ENCODE measurements around the gene PRRC2B. TPM values are rescaled to one million over a fixed set of nuclear protein-coding genes. Genes with fewer than 3 reads are reported as not detected.

Gene PRRC2B
- polyA plus RNA-seq, 1 donor: 174 TPM

DNA sequence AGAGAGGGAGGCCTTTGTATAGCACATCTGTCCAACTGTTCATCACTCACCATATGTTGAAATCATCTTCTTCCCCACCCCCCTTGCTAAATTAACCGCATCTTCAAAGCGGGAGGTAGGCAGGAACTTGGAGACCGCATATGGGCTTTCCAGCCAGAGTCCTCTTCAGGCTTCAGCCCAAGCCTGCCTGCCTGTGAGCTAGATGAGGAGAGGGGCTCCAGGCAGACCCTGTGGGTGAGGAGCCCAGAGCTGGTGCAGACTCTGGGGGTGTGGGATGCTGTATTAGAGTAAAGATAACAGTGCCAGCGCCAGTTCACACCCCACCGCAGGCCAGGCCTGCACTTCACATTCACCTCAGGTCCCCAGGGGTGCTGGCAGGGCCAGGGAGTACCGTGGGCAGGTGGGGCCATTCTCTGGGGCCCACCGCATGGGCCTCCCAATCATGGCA, 16.2 kb downstream of the PRRC2B start:
- no peak for DNase-seq

DNA sequence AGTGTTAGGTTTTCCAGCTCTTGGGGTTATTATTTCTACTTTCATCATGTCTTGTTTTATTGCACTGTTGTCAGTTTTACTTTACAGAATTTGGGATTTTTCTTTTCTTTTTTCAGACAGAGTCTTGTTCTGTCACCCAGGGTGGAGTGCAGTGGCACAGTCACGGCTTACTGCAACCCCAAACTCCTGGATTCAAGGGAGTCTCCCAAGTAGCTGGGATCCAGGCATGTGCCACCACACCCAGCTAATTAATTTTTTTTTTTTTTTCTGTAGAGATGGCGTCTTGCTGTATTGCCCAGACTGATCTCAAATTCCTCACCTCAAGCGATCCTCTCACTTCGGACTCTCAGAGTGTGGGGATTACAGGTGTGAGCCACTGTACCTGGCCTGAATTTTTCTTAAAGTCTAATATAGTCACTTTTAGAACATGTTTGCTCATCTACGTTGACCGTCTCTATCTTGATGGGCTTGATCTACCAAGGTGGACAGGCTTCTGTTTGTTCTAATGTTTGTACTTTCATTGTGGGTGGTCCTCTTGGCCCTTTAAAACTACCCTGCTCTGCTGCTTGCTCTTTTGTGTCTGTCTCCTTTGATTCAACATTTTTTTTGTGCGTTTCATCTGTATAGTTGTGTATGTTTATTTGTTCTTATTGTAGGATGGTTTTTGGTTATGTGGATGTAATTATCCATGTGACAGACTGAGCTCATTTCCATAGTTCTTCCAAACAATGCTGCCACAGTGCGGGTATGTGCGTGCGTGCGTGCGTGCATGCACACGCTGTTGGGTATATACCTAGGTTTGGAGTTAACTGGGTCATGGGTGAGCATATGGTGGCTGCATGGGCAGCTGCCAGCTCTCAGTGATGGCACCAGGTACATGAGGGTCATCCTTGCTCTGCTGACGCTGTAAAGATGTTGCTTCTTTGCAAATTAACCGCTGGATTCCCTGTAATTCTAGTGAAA, 18.1 kb downstream of the PRRC2B start:
- DNase-seq: no peak

DNA sequence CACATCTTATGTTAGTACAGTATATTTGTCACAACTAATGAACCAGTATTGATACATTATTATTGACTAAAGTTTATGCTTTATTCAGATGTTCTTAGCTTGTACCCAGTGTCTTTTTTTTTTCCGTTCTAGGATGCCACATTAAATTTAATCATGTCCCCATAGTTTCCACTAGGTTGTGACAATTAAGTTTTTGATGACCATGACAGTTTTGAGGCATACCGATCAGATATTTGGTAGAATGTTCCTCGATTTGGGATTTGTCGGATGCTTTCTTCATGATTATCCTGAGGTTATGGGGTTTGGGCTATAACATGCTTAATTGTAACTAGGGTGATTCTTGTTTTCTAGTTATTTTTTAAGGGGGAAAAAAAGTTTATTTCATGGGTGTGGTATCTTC, 22.6 kb downstream of the PRRC2B start:
- DNase-seq: no peak

DNA sequence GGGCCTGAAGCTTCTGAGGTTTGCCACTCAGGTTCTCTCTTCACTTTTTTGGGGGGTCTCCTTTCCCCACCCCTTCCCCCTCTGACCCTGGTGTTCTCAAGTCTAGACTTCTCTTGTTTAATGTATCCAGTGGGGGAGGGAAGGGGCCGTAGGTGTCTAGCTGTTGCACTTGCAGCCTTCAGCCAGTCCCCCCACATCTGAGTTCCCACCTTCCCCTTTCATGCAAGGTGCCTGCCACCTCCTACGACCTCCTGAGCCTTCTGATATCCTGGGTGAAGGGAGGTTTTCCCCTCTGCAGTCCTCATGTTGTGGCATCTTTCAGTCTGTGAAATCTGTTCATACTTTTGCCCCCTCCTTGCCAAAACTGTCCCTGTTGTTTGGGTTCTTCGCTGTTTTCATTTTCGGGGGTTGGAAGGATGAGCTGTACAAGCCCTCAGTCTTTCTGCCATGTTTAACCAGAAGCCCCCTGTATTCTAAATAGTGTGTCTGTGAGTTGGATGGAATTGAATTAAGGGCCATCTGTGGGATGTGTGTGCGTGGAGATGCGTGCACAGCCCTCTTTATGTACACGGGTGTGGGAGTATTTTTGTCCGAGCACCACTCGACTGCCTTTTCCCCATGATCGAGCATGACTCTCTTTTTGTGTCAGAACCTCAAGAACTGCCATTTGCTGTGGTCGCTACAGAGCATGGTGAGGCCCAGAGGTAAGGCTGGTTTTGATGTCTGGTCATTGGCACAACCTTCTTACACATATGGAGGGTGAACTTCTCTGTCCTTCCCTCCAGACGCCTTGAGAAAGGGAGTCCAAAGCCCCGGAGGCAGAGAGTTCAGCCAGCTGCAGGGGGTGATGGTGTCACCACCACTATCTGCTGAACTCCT, 23.6 kb downstream of the PRRC2B start:
- DNase-seq: no peak

DNA sequence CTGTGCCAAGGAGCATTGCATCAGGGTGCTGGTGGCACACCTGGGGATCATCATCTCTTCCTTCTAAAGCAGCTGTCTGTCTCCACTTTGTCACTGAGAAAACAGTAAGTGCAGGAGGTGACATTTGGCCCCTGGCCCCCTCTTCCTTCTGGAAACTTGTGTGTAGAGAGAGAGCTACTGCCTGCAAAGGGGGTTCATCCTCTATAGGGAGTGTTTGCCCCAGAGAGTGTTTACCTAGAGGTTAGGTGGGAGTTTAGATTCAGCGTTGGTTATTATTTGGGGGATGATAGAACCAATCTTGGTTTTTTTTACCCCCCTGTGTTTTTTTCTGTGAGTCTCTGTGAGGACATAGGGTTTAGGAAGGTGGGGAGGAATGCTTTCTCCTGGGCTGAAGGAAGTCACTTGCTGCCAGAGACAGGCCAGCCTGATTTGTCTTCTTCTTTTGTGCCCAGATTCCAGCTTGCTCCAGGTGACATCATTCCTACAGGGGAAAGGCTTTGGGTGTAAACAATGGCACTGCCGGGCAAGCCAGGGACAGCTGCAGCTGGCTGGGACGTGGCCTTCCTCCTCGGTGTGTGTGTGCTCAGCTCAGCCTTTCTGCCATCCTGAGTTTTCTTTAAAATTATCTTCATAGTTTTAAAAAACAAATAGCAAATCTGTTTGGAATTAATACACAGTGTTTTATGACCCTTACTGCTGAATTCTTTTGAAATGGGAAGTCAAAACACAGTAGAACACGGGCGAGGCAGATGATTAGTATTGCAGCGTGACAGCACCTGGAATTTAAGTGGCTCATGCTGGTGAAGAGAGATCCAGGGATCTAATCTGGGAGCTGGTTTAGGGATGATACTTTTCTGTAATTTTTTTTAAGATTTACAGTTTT, 24.5 kb downstream of the PRRC2B start:
- DNase-seq: no peak

DNA sequence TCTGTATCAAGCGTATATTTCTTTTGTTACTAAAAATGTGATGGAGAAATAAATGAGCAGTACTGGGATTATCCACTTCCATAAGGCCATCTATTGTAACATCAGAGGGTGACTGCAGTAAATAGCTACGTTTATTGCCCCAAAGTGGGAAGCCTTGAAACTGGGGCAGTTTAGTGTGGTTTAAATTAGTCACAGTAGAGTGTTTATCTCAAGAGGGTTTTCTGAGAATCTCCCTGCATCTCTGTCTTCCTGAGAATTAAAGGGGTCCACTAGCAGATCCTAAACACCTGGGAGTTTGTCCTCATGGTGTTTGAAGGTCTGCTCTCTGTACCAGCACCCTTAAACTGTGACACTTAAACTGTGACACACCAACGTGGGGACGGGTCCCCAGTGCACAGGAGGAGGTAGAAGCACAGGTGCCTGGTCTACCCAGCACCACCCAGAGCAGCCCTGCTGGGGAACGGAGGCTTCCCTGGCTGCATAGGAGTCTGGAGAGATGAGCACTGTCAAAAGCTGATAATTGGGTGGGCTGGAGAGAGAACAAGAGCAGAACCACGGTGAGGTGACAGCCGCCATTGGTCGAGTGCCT, 25.2 kb downstream of the PRRC2B start:
- no peak for DNase-seq

DNA sequence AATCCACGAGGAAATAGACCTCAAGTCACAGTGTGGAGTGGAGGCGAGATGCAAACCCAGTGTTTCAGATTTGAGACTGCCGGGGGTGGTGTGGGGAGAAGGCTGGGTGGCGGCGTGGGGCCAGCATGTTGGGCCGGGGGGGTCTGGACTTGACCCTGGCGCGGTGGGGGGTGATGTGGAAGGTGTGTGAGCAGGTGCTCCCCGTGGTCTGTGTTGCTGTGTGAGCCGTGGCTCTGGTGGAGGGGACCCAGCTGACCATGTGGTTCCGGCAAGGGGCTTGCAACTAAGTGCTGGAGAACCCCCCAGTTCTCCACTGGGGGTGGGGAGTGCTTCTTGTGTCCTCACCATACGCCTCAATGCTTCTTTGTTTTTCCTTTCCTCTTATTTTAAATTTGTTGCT, 25.8 kb downstream of the PRRC2B start:
- DNase-seq: no peak

DNA sequence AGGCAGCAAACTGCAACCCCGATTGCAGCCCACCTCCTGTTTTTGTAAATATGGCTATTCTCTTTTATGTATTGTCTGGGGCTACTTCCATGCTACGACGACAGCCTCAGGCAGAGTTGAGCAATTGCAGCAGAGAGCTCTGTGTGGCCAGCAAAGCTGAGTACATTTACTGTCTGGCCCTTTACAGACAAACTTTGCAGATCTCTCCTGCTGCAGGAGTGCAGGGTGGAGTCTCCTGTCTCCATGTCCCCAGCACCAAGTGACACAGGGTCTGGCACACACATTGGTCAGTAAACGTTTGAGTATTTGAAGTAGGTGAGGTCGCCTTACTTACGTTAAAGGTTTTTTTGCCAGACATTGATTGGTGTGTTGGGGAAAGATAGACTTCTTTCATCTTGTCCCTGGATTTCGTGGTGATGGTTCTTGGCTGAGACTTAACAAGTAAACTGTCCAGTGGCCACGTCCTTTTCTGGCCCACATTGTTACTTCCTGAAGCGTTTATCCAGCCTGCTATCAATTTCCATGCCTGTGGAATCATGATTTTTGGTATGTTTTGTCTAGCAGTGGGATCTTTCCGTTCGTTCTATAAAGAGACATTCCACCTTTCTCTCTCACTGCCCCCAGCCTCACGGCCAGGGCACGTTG, 27.2 kb downstream of the PRRC2B start:
- no peak for DNase-seq

DNA sequence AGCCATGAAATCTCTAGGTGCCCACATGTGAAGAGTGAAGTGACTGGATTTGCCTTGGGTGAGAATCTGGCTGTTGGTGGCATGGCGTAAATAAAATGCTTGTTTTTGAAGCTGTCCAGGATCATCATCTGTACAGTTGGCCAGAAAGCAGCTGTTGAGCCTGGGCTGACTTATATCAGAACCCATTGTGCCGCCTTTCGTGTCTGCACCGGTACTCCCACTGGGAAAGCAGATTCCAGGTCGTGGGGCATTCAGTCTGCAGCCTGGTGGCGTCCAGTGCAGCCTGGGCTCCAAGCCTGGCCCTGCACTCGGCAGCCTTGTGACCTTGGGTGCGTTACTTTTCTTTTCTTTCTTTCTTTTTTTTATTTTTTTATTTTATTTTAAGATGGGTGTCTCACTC, 27.8 kb downstream of the PRRC2B start:
- no peak for DNase-seq

DNA sequence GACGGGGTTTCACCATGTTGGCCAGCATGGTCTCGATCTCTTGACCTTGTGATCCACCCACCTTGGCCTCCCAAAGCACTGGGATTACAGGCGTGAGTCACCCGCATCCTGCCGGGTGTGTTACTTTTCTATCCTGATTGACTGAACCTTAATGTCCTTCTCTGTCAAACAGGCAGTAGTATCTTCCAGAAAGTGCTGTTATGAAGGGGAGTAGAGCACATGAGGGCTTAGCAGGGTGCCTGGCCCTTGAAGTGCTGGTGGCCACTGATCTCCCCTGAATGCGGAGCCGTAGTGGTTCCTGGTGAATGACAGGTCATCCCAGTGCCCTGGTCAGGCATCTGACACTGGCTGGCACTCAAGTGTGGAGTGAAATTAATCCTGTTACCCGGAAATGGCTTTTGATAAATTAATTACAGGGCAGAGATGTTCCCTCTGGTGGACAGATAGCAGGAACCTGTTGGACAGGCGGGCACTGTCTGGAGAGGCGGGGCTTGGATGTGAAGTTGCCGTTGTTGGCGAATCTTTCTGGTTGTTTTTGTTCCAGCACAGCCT, 28.4 kb downstream of the PRRC2B start:
- no peak for DNase-seq

DNA sequence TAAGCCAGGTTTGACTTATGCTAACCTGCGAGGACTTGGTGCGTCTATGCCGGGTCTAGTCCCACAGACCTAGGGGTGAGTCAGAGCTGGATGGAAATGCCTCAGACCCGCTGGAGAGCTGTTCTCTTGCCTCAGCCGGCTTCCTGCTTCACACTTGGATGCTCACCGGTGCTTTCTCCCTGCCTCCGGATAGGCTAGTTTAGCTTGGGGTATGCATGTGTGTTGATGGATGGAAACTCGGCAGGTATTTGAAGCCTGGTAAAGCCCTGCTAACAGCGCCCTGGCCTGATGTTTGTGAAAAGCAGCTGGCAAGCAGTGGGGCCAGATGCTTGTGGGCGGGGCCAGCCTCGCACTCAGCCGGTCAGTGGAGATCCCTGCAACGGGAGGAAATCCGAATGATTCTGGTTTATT, 29.3 kb downstream of the PRRC2B start:
- peak; percentile 75 for DNase-seq

DNA sequence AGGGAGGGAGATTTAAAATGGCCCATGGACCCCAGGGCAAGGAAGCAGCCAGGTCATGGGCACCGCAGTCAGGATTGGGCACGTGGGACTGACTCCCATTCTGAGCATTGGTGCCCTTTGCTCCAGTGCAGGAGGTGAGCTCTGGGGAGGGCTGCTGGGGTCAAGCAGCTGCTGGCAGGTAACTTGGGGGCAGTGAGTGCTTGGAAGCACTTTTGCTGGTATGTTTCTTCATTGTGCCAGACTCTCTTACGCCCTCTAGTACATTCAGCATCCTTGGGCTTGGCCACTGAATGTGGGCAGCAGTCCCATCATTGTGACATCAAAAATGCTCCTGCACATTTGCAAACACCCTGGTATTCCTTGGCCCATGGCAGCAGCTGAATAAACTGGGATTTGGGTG, 32.7 kb downstream of the PRRC2B start:
- no peak for DNase-seq

DNA sequence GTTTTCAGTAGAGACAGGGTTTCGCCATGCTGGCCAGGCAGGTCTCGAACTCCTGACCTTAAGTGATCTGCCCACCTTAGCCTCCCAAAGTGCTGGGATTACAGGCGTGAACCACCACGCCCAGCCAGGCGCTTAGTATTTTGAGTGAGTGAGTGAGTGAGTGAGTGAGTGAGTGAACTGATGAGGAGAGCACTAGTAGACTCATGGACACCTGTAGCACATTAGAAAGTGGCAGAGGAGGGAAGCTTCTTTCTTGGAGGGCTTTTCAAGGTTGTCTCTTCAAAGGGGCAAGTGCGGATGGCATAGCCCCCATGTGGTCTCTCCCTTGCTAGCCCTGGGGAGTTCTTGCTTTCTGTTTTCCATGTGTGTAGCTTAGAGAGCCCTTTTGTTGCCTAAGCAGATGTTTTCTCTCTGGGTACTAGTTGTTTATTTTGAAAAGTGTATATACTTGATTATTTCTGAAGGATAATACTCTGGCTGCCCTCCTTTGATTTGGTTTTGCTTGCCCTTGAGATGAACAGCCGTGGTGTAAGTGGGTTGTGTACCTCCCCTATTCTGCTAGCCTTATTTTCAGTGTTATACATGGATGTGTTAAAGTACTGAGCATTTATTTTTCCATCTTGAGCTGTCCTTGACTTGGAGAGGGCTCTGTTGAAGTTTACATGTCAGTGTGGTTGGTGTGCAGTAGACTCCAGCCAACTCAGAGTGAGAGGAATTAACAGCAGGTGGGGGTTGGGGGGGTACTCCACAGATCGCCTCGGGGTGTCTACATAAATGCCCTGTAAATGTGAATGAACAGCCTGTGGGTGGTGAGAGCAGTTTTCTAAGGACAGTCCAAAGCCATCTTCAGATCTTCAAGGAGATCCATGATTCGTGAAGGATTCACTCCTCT, 35.5 kb downstream of the PRRC2B start:
- no peak for DNase-seq

DNA sequence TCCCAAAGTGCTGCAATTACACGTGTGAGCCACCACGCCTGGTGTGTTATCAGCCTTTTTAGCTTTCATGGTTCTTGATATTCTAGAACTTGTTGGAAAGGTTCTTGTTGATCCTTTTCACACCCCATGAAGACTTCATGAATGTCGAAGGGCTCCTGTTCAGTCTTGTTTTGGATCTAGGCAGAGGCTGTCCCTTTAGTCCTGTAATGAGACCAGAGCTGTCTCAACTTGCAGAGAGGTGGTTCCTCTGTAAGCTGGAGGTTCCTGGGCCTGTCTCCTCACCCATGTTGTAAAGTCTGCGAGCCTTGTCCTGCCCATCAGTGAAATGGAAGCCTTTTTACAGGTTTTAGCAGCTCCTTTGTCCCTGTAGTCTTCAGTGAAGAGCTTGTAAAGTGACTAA, 38.2 kb downstream of the PRRC2B start:
- no peak for DNase-seq

DNA sequence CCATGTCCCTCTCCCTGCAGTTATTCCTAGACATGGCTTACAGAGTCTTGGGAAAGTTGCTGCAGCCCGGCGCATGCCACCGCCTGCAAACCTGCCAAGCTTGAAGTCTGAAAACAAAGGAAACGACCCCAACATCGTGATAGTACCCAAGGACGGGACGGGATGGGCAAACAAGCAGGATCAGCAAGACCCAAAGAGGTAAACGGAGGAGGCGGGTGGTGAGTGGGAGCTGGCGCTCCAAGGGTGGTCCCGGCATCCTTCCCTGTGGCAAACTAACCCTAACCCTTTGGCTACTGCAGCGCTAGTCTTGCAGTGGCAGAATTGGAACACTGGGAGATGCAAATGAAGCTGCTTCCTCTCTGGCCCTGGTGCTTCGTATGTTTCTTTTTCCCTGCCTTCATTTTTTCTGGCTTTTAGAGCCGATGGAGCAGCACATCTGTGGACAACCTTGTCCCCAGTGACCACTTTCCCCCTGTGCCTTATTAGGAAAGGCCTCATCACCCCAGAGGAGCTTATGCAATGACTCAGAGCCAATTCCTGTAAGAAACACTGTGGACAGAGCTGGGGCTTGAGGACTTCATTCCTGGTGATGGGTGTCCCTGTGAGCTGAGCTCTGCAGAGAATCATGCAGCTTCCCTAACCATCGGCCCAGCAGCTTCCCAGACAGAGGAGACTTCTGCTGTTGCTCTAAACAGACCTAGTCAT, 38.9 kb downstream of the PRRC2B start:
- DNase-seq: no peak

DNA sequence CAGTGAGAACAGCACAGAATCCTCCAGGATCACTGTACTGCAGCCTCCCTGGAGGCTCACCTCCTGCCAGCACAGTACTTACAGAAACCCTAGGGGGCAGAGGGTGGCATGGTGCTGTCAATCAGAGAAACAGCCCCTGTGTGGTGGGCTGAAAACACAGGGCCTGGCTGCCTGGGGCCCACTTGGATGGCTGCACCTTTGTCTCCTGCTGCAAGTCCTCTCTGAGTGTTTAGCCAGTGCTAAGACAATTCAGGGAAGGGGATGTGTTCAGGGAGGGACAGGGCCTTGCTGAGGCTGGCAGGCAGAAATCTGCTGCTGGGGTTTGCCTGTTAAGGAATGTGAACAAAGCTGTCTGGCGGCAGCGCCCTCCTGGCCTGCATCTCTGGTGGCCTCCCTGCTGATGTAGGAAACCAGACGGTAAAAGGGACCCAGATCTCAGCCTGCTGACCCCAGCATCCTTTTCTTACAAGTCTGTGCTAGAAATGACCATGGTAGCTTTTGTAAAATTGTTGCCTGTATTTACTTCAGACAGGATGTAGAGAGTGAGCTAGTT, 39.5 kb downstream of the PRRC2B start:
- no peak for DNase-seq

DNA sequence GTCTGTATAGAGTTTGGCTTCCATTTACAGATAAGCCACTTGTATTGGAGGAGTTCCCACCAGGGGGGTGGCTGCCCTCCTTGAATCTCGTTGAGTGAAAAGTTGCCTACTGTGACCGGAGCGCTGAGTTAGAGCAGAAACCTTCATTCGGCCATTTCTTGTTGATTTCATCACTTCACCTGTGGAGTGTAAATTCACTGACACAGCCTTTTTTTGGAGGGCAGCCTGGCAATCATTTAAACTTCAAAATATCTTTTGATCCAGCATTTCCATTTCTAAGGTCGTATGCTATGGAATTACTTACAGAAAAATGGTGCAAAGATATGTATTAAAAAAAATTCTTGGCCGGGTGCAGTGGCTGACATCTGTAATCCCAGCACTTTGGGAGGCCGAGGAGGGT, 40.8 kb downstream of the PRRC2B start:
- DNase-seq: no peak

DNA sequence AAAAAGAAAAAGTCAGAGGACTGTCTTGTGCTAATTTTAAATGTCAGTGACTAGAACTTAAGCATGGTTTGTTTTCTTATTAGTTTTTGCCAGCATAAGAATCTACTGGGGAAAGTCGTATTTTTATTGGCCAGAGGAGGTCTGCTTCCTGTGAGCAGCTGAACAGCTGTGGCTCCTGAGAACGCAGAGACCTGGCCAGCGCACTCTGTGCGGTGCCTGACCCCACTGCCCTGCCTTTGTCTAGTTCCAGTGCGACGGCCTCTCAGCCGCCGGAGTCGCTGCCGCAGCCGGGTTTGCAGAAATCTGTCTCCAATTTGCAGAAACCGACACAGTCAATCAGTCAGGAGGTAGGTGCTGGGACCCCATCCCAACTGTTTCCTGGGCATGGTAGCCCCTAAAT, 42.5 kb downstream of the PRRC2B start:
- no peak for DNase-seq

DNA sequence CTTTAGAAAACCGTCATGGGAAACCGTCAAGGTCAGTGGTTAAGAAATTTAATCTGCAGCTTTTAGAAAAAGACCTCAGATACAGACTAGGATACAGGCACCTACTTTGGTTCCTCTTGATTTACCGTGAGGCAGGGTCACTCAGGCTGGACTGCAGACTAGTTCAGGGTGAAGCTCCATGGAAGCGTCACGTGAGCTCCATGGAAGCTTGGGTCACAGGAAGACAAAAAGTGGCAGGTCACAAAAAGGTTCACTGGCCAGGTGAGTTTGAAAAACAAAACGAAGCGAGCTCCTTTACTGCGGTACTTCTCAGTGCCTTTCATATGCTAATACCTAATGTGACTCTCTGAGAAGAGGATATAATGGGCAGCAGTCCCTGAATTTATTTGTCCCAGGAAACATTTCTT, 43.0 kb downstream of the PRRC2B start:
- no peak for DNase-seq

Data from hindlimb muscle (tissue), 1 donor.